GM19324 (cell line): ENCODE data around the gene DHRS3.

Experiments
- ATAC-seq: cut with Tn5 transposase; IDR thresholded peaks from one replicate; pipeline ENCODE4 v1.9.1; 2021; ENCODE audit warnings: mild to moderate bottlenecking, moderate library complexity; ENCODE audit not compliant: unreplicated experiment, low FRiP score

Gene DHRS3

DNA sequence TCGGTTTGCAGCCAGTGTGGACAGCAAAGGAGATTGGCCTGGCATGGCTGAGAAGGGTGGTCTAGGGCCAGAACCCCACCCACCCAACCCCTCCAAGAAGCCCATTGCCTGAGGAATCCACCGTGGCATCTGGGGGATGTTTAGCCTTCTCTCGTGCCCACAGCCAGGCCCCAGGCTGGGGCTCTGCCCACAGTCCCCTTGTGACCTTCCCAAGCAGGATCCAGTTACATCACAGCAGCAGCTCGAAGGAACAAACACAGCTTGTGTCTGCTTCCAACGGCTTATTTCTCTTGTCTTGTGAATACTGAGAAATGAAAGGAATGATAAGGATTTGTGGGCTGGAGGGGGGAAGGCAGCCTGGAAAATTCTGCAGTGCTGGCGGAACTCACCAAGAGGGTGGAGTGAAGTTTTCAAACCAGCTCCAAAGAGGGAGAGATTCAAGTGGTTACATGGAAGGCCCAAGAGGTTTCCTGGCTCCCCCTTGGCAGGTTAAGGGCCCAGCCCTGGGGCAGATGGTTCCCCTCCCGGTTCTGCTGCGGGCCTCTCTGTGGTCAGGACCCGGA, 61.6 kb downstream of the DHRS3 start:
- no peak for ATAC-seq

DNA sequence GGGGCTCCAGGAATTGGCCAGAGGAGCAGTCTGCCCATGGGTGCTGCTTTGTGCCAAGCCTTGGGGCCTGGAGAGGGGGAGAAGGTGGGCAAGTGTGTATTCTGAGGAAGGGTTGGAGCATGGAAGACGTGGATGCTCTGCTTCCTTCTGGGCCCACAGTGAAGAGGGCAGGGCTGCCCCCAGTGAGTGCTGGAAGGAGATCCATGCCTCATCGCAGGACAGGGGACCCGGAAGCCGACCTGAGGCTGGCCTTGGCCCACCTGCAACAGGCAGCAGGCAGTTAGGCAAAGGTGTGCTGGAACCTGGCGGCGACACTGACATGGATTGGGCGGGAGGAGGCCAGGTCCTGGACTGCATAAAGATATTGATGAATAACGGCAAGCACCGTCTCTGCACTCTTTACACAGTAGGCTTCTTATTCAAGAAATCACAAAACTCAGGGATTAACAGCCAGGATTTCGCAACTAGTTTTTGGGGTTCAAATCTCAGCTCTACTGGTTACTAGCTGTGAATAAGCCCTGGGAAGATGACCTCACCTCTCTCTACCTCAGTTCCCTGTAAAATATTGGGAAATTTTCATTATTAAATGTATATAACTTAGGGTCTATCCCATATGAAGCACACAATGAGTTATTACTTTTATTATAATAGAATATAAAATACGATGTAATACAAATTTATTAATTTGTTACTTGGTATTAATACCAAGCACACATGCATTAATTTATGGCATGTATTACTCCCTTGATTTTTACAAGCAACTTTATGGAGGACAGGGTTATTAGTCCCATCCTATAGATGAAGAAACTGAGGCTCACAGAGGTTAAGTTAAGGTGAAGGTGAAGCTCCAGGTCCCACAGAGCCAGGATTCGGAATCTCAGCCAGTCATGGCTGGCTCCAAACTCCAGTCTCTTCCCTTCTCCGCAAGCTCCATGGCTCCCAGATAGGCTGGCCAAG, 62.3 kb downstream of the DHRS3 start:
- ATAC-seq, result no peak

DNA sequence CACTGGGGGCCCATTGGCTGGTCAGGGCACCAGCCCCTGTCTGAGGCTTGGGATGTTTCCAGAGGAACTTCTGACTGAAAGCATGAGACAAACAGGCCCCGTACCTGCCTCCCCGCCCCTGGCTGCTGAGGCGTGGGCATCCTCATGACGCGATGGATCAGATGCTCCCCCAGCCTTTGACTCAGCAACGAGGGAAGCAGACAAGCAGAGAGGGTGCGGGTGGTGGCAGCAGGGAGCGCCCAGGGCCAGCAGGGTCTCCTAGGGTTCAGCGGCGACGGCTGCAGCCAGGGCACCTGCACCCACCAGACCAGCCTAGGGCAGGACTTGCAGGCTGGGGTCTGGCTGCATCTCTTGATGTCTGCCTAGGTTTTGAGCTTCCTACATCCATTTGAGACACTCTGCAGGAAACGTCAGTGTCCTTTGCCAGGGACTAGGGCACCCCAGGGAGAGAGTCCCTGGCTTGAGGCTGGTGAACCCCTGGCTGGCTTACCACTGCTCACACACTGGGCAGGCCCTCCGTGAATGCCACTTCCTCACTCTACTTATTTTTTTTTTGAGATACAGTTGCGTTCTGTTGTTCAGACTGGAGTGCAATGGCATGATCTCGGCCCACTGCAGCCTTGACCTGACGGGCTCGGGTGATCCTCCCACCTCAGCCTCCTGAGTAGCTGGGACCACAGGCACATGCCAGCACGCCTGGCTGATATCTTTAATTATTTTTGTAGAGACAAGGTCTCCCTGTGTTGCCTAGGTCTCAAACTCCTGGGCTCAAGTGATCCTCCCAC, 63.3 kb downstream of the DHRS3 start:
- no peak for ATAC-seq

DNA sequence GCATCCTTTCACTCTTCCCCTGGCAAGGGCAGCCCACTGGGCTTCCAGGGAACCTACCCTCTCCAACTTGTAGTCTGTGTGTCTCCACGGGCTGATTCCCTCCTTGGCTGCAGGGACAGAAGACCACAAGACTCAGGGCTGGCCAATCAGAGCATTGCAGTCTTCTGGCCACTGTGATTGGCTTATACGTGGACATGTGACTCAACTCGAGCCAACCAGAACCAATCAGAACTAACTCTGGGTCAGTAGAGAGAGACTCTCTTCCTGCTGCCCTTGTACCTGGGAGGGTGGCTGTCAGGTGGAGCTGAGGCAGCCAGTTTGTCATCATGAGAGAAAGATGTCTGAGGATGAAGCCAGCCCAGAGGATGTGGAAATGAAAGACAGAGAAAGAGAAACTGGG, 64.0 kb downstream of the DHRS3 start:
- no peak for ATAC-seq

DNA sequence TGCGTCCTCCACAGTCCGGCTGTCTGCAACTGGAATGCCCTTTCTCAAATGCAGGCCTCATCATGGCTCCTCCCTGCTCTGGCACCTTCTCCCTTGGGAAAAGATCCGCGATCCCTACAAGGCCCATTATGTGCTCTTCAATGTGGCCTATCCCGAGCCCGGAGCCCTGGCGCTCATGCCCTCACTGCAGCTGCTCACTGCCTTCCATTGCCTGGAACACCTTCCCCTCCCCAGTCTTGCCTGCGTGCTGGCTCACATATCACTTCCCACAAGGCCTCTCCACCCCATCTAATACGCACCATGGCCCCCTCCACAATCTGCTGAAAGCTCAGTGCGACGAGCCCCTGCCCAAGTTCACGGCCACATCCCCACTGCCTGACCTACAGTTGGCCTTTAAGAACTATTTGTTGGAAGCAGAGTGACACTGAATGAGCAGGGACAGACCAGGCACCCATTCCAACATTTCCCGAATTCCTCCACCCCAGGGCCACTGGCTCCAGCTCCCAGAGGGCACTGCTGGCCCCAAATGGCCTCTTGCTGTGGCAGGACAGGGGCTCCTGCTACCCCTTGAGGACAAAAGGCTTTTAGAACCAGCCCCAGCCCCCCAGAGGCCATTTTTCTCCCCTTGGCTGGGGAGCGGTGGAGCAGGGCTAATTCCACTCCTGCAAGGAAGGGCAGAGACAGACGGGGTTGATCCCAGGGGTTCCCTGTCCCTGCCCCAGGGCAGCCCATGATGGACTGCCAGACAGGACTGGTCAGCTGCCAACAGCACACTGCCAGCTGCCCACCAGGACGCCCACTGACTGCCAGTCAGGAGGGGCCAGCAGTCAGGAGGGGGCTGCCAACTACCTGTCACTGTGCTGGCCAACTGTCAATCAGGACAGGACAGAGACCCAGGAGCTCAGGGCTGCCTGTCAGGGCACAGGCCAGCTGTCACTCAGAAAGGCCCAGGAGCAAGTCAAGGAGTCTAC, 64.8 kb downstream of the DHRS3 start:
- no peak for ATAC-seq

DNA sequence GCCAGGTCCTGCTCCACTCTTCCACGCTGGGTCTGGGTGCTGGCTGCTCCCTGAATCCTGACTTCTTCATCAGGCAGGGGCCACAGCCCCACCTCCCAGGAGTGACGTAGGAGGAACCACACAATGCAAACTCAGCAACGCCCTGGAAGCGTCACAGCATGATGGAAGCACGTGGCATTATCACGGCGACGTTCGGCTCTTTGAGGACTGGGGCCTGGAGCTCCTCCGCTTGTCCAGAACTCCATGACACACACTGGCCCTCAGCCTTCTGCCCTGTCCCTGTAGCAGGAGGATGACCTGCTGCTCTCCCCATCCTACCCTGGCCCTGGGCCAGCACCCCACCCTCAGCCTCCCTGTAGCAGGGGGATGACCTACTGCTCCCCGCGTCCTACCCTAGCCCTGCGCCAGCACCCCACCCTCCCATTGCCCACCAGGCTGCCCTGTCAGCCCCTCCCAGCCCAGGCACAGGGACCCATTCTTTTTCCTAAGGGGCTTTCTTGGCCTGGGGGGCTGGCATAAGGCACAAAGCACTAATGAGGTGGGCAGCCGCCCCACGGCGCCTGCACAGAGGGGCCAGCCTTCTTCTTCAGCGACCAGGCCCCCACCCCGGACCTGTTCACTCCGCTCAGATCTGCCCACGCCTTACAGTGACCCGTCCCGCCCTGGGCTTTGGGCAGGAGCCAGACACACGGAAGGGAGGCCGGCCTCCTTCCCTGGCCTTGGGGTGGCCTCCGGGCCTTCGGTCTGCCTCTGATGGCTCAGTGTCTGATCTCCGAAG, 65.7 kb downstream of the DHRS3 start:
- no peak for ATAC-seq

DNA sequence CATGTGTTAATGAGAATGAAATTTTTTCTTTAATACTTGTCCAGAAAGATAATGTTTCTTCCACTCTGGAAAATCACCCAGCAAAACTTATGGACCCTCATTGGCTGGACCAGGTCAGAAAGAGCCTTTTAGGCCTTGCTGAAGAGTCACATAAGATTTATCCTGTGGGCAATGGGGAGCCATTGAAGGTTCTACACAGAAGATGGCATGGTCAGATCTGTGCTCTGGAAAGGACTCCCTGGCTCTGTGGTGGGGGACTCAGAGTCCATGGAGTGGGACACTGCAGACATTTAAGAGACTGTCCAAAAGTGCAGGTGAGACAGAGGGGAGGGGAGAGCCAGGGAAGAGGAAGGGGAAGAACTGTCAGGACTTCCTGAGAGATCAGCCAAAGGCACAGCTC, 66.4 kb downstream of the DHRS3 start:
- no peak for ATAC-seq

DNA sequence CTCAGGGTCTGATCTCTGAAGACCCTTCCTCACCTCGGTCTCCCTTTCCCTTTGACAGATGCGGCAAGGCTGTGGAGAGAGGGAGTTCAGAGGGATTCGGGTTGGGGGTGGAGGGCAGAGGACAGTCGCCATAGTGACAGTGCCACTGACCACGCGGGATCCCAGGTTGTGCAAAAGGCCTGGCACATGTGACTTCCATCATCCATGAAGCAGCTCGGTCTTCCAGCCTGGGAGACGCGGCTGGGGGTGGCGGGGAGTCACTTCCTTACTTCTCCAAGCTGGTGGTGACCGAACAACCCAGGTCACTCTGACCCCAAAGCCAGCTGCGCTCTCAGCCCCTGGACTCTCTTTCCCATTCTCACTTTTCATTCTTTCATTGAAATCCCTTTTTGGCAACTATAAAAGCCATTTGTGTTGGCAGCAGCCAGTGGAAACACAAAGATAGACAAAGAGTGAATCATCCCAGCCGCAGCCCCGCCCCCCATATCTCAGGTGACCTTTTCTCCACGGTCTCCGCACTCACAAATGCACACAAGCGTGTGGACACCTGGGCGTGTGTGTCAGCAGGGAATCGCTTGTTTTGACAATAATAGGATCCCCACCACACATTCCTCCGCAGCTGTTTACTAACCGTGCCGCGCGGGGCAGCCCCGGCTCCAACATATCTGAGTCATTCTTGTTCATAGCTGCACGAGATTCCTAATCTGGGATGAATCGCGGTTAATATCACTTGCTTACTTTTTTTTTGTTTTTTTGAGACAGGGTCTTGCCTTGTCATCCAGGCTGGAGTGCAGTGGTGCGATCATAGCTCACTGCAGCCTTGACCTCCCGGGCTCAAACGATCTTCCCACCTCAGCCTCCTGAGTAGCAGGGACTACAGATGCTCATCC, 68.3 kb downstream of the DHRS3 start:
- ATAC-seq, result no peak

DNA sequence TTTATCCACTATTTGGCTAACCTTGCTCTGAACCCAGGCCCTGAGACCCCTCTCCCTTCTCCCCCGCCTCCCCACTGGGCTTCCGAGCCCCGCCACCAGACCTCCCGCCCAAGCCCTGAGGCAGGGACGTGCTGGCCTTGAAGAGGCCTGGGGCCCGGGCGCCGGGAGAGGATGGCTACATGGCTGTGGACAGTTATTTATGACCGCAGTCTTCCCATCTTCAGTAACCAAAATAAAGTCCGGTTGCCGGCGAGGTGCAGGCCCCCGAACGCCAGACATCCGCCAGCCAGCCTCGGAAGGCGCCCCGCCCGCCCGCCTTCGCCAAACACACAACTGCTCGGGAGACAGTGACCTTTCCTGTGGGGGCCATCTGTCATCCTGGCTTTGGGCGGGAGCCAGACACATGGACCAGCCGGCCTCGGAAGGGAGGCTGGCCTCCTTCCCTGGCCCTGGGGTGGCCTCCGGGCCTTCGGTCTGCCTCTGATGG, 69.0 kb downstream of the DHRS3 start:
- no peak for ATAC-seq

DNA sequence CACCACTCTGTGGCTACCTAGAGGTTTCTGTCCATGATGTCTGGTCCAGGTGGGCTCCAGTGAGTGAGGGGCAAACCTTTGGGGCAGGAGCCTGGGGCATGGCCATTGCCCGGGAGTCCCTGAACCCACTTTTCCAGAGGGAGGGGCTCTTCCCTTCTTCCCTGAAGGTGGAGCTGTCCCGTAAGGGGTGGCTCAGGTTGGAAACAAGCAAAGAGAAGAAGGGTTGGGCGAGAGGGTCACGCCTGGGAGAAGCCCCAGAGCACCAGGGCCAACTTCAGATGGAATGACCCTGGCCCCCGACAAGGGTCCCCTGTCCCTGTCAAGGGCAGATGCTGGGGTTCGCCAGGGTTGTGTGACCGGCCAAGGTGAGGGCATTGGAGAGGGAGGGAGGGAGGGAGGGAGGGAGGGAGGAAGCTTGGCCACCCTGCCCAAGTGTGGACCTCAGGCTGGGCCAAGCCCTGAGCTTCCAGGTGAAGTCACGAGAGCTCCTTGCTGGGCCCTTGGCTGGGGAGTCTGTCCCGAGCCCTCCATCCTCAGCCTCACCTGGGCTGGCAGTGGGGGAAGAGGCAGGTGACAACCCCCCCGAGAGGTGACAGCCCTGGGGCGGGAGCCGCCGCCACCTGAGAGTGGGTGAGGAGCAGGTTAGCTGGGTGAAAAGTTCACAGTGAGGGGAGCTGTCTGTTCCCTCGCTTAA, 69.6 kb downstream of the DHRS3 start:
- no peak for ATAC-seq

DNA sequence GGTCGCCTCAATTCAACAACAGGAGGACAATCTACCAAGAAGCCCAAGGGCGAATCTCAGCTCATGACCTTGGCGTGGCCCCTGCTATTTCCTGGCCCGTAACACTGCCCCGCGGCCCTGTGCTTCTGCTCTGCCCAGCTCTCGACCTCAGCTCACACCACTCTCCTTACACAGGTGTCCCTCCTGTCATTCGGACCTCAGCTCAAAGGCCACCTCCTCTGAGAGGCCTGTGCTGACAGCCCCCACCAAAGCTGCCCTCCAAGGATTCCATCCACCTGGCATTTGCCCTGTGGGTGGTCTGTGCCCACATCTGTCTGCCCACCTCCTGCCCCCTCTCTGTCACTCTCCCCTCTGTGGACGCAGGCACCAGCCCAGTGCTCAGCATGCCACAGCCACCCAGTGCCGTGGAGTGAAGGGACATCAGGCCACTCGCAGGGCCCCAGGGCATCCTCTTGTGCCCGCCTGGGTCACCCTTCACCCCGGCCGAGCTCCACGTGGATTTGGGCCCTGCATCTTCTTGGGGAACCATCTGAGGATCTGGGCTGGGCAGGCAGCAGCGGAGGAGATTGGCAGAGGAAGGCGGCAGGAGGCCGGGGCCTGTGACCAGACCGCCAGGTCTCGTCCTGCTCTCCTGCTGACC, 70.3 kb downstream of the DHRS3 start:
- no peak for ATAC-seq

DNA sequence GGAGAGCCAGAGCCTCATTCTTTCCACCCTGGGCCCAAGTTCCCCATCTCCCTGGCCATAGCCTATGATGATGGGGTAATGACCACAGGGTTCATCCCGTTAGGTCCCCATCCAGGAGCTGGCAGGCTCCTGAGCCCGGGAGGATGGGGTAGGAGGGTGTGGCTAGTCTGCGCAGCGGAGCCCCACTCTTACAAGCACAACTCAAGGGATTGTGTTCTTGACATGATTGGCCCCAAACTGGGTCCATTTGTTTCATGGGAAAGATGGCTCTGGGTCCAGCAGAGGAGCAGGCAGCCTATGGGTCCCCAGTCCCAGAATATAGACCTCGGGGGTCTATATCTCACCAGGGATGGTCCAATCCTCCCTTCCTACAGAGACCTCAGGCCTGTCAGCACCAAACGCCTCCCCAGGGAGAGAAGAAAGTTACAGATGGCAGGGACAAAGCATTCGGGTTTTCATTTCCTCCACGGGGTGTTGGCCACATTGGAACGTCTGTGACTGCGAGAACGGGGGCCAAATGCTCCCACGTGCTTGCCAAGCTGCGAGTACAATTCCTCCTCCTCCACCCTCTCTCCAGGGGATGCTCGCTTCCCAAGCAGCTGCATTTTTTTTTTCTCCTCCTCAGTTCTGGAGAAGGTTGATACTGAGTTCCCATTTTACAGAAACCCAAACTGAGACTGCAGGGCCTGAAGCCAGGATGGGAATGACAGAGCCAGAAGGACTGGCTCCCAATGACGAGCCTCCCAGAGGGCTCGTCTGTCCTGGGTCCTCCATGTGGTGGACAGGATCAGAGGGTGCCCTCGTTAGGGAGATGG, 71.0 kb downstream of the DHRS3 start:
- ATAC-seq, result no peak

DNA sequence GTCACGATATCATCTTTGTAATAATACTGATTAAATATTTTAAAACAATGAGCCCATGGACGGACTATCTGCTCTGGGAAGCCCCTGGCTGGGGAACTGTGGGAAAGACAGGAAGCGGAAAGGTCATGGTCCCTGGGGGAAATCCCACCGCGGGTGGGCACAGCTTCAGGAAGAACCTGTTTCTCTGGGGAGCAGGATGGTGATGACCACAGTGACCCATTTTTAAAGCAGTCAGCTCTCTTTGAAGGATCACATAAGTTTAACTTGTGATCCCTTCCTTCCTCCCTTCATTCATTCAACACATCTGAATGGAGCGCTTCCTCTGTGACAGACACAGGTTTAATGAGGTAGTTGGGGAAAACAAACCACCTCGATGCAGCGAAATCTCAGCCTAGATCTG, 73.0 kb downstream of the DHRS3 start:
- no peak for ATAC-seq

DNA sequence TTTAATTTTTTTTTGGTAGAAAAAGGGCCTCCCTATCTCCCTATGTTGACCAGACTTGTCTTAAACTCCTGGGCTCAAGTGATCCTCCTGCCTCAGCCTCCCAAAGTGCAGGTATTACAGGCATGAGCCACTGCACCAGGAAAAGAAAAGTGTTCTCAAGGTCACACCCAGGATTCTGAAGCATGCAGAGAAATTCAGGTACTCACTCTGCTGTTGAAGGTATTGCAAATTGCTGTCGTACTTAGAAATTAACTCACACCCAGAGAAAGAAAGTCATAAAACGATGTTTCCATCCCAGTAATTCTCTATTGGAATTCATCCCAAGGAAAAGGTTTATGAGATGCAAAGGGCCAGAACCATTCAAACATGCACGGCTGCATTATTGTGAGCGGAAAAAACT, 73.7 kb downstream of the DHRS3 start:
- ATAC-seq, result no peak

DNA sequence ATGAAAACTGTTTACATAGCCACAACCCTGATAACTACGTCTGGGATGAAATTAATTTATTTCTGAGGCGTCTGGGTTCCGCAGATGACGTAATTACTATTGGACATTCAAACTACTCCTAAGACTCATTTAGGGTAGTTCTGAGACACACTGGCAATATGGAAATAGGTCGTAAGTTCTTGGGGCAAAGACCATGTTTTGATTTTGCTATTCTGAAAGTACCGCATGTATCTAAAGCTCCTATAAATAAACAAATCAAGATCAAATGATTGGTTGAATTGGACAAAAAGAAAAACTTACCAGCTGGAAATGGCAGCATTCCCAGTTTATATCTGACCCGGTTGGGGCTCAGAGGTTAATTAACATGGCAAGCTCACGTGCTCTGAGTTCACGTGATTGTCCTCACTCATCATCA, 74.3 kb downstream of the DHRS3 start:
- no peak for ATAC-seq
